GM12878 (cell line): ENCODE data around the gene MCRIP2. TPM values are rescaled to one million over a fixed set of nuclear protein-coding genes. Genes with fewer than 3 reads are reported as not detected.

Experiments
- ATAC-seq: fragments of 200-7000 bp; cut with Tn5 transposase; 3 replicates; pipeline ENCODE4 v1.9.1; 2020; ENCODE audit warnings: mild to moderate bottlenecking, moderate library complexity
- BruUV-seq: library from RNA; stranded (reverse); fragments of 400-500 nt; replicated peaks from 2 replicates; lab custom pipeline; 2021; lab: Mats Ljungman, UMichigan
- CTCF ChIA-PET: fragments of 300-600 bp; sonication (Branson Sonifier 250); formaldehyde crosslinking; extraction: SDS; loops from one replicate; lab custom pipeline; 2021; ENCODE audit warnings: inconsistent platforms; lab: Yijun Ruan, JAX
- POLR2A ChIA-PET: fragments of 350-600 bp; formaldehyde crosslinking; extraction: SDS; loops from one replicate; lab custom pipeline; 2021; ENCODE audit warnings: inconsistent platforms; lab: Charles Lee
- RAD21 ChIA-PET: fragments of 300-600 bp; sonication (Branson Sonifier 250); formaldehyde crosslinking; loops from one replicate; lab custom pipeline; 2023; ENCODE audit warnings: antibody characterized with exemption; ENCODE audit not compliant: unreplicated experiment; lab: Charles Lee
- SMC1A ChIA-PET: fragments of 300-600 bp; sonication (Branson Sonifier 250); formaldehyde crosslinking; loops from one replicate; lab custom pipeline; 2023; ENCODE audit not compliant: unreplicated experiment, uncharacterized antibody; lab: Charles Lee
- DNase-seq: peaks from one replicate; pipeline ENCODE4 v3.0.0-alpha.2; 2011; ENCODE audit warnings: low read depth, low spot score
- FAIRE-seq: peaks from 3 replicates; lab custom pipeline; 2011; peaks lifted over from hg19 to GRCh38; lab: Jason Lieb, UNC
- H2AFZ ChIP-seq: 2 replicates; pipeline ENCODE4 v1.6.0; 2011; ENCODE audit warnings: low read depth, low read length, control low read depth; ENCODE audit not compliant: control insufficient read depth
- H3K27ac ChIP-seq: 2 replicates; pipeline ENCODE4 v1.5.1; 2011; ENCODE audit warnings: control low read depth; ENCODE audit not compliant: control insufficient read depth, insufficient read depth
- H3K27me3 ChIP-seq, 2 experiments: replicated peaks in 1 of 2; 2 replicates each; pipeline versions ENCODE4 v1.6.0 to v1.6.1; 2011; ENCODE audit warnings: low read length in 1 of 2; ENCODE audit not compliant: control insufficient read depth in 2 of 2, insufficient read depth in 2 of 2
- H3K36me3 ChIP-seq, 2 experiments: 2 replicates each; pipeline ENCODE4 v1.5.1; 2011; ENCODE audit warnings: low read length in 1 of 2; ENCODE audit not compliant: control insufficient read depth in 2 of 2, insufficient read depth in 2 of 2
- H3K4me1 ChIP-seq: 2 replicates; pipeline ENCODE4 v1.6.1; 2011; ENCODE audit warnings: mild to moderate bottlenecking, low read length, moderate library complexity, mixed read lengths; ENCODE audit not compliant: control insufficient read depth, insufficient read depth
- H3K4me2 ChIP-seq: 2 replicates; pipeline ENCODE4 v1.6.0; 2011; ENCODE audit warnings: control low read depth; ENCODE audit not compliant: control insufficient read depth, insufficient read depth
- H3K4me3 ChIP-seq: fragments of 200-600 bp; sonication (generic); 2 replicates; pipeline ENCODE4 v1.5.1; 2016
- H3K79me2 ChIP-seq: 2 replicates; pipeline ENCODE4 v1.6.0; 2011; ENCODE audit warnings: low read length; ENCODE audit not compliant: control insufficient read depth, insufficient read depth
- H3K9ac ChIP-seq: 2 replicates; pipeline ENCODE4 v1.8.0; 2011; ENCODE audit warnings: low read length, control low read depth, mixed read lengths; ENCODE audit not compliant: control insufficient read depth, insufficient read depth
- H3K9me3 ChIP-seq: replicated peaks from 3 replicates; pipeline ENCODE4 v1.5.1; 2011; ENCODE audit warnings: mild to moderate bottlenecking, low read length; ENCODE audit not compliant: control insufficient read depth, insufficient read depth
- H4K20me1 ChIP-seq: 2 replicates; pipeline ENCODE4 v1.6.0; 2011; ENCODE audit not compliant: control insufficient read depth, insufficient read depth
- ATF2 ChIP-seq: IDR thresholded peaks from 2 replicates; pipeline ENCODE4 v1.6.1; 2012; ENCODE audit warnings: low read length, inconsistent platforms
- BCL11A ChIP-seq: IDR thresholded peaks from 2 replicates; pipeline ENCODE4 v1.6.1; 2011; ENCODE audit warnings: low read depth, low read length
- BHLHE40 ChIP-seq, 2 experiments: fragments of 450-650 bp in 1 of 2; IDR thresholded peaks; 2 replicates each; pipeline ENCODE4 v1.6.1; 2011 to 2017; ENCODE audit warnings: low read depth in 2 of 2, borderline replicate concordance in 1 of 2, improper control_type of control experiment in 1 of 2, low read length in 1 of 2, mild to moderate bottlenecking in 1 of 2
- EP300 ChIP-seq, 2 experiments: fragments of 150-350 bp in 1 of 2; IDR thresholded peaks; 2 replicates each; pipeline ENCODE4 v1.6.1; 2011 to 2012; ENCODE audit warnings: low read depth in 2 of 2, low read length in 2 of 2, borderline replicate concordance in 1 of 2, improper control_type of control experiment in 1 of 2, inconsistent platforms in 1 of 2; ENCODE audit not compliant: control insufficient read depth in 1 of 2
- HDAC6 ChIP-seq: fragments of 200-600 bp; sonication (generic); IDR thresholded peaks from one replicate; pipeline ENCODE4 v1.8.0; 2017; ENCODE audit warnings: antibody characterized with exemption; ENCODE audit not compliant: unreplicated experiment
- HDGF ChIP-seq: fragments of 450-650 bp; IDR thresholded peaks from 2 replicates; pipeline ENCODE4 v1.6.1; 2016; ENCODE audit warnings: antibody characterized with exemption
- KDM1A ChIP-seq: fragments of 200-600 bp; sonication (generic); IDR thresholded peaks from 2 replicates; pipeline ENCODE4 v1.6.1; 2016; ENCODE audit warnings: borderline replicate concordance
- MTA3 ChIP-seq: IDR thresholded peaks from 2 replicates; pipeline ENCODE4 v1.6.1; 2012; ENCODE audit warnings: low read length, inconsistent platforms, borderline replicate concordance
- MYB ChIP-seq: fragments of 150-350 bp; IDR thresholded peaks from 2 replicates; pipeline ENCODE4 v1.6.1; 2014; ENCODE audit warnings: mild to moderate bottlenecking, low read depth, low read length, borderline replicate concordance
- PAX5 ChIP-seq: IDR thresholded peaks from 2 replicates; pipeline ENCODE4 v1.6.1; 2011; ENCODE audit warnings: low read depth, low read length, borderline replicate concordance
- RB1 ChIP-seq: fragments of 450-650 bp; formaldehyde crosslinking; IDR thresholded peaks from 2 replicates; pipeline ENCODE4 v1.6.1; 2017; ENCODE audit warnings: mild to moderate bottlenecking, borderline replicate concordance
- RELA ChIP-seq: fragments of 450-650 bp; IDR thresholded peaks from 2 replicates; pipeline ENCODE4 v1.8.0; 2014; ENCODE audit warnings: borderline replicate concordance; ENCODE audit not compliant: partially characterized antibody
- SMARCA5 ChIP-seq: fragments of 450-650 bp; IDR thresholded peaks from 2 replicates; pipeline ENCODE4 v1.6.1; 2017; ENCODE audit warnings: mild to moderate bottlenecking
- SREBF1 ChIP-seq: IDR thresholded peaks from 2 replicates; pipeline ENCODE4 v1.6.1; 2012; ENCODE audit warnings: mild to moderate bottlenecking, low read length
- SUZ12 ChIP-seq: fragments of 200-600 bp; sonication (generic); IDR thresholded peaks from one replicate; pipeline ENCODE4 v1.6.1; 2018; ENCODE audit warnings: antibody characterized with exemption, mild to moderate bottlenecking; ENCODE audit not compliant: unreplicated experiment
- TCF3 ChIP-seq: IDR thresholded peaks from 2 replicates; pipeline ENCODE4 v1.6.1; 2012; ENCODE audit warnings: low read depth, mild to moderate bottlenecking, low read length, borderline replicate concordance; ENCODE audit not compliant: insufficient read depth
- ZBTB40 ChIP-seq: fragments of 450-650 bp; IDR thresholded peaks from 2 replicates; pipeline ENCODE4 v1.6.1; 2016; ENCODE audit warnings: mild to moderate bottlenecking, moderate library complexity, borderline replicate concordance
- WGBS: methylation state at CpG from one replicate; pipeline ENCODE4 v1.1.6; 2016; ENCODE audit warnings: low lambda C conversion rate; ENCODE audit not compliant: insufficient replicate concordance, insufficient coverage; ENCODE audit errors: missing lambda C conversion rate; 5-methylcytosine and 5-hydroxymethylcytosine counted together
- in situ Hi-C: fragments of 300-500 bp; cut with MboI; formaldehyde crosslinking; loops from 9 replicates; pipeline ENCODE4 v1.14.3; 2018; ENCODE audit warnings: mixed read lengths
- intact Hi-C: fragments of 100-400 bp; cut with micrococcal nuclease; formaldehyde crosslinking; loops from one replicate; pipeline ENCODE4 v1.14.2; 2022; ENCODE audit not compliant: unreplicated experiment
- polyA plus RNA-seq, 11 experiments: library from polyadenylated mRNA; depleted of rRNA in 4 of 11; unstranded in 6 of 11; stranded (reverse) in 5 of 11; fragments of >200 nt; fragmentation: Nextera tagmentation in 4 of 11; fragmentation: Illumina TruSeq in 1 of 11; extraction: Ambion mirVana in 4 of 11; extraction: Trizol in 1 of 11; gene quantifications; 1 replicate in 1 of 11; 2 replicates in 10 of 11; pipeline versions ENCODE4 v1.2.1 to v1.2.3, GENCODE V29; 2011 to 2016; ENCODE audit warnings: inconsistent platforms in 2 of 11, missing spikeins in 2 of 11, low read depth in 1 of 11
- total RNA-seq, 4 experiments: library from RNA; depleted of rRNA in 3 of 4; stranded (reverse); fragments of >200 nt in 3 of 4; fragmentation: Illumina TruSeq in 1 of 4; extraction: Trizol in 1 of 4; gene quantifications; 2 replicates each; pipeline versions ENCODE4 v1.2.1 to v1.2.3, GENCODE V29; 2013 to 2021

MCRIP2 gene
- total and polyA plus RNA-seq, 10 of the 15 experiments (the other 5 are each of a cell fraction or from before 2014, with no cell fraction given), result 0.19 to 93.1 (median 57.9) TPM

- H3K9ac ChIP-seq, result no peak overlapping the region
- RAD21 ChIA-PET, result no interaction called here
These were observed 32.3 kb upstream of the MCRIP2 start for GRCh38 chr16:609316-609715.

More at GRCh38 chr16:609316-609715, 32.3 kb upstream of the MCRIP2 start:
- no peak overlapping the region for H3K27ac ChIP-seq
- H3K27me3 ChIP-seq, result no peaks in the 10 kb centered on the region
- ChIA-PET POLR2A (interaction anchor here (1.0 kb wide), 1 partner anchor 27 kb away, joined by 4 read pairs; the partner anchor contains the start of gene METTL26), CTCF (interaction anchor here (1.1 to 2.0 kb wide), 4 partner anchors 9 to 38 kb away, joined by 3 to 4 read pairs (median 4); no protein-coding TSS in a partner anchor), SMC1A (no interaction called here)
- no peaks in the 10 kb centered on the region for H3K79me2 ChIP-seq
- no peak for DNase-seq
- no peak overlapping the region for H3K4me2 ChIP-seq
- no peaks in the 10 kb centered on the region for H4K20me1 ChIP-seq
- intact Hi-C loops (no loop called here), in situ Hi-C loops (no loop called here)
- BruUV-seq, result no TSS peak
- H3K4me3 ChIP-seq, result no peak overlapping the region
- no peaks in the 10 kb centered on the region for H3K36me3 ChIP-seq
- no peak overlapping the region for H2AFZ ChIP-seq
- TF ChIP-seq SREBF1, result no peak
- no peak for TF ChIP-seq SMARCA5
- no peak for TF ChIP-seq PAX5
- TF ChIP-seq KDM1A, result no peak
- no peak for TF ChIP-seq RELA
- TF ChIP-seq HDGF, result no peak
- no peak for TF ChIP-seq EP300 (IDR thresholded peaks at IDR 0.05; ENCODE audit: borderline replicate concordance in 1 of 2, control insufficient read depth in 1 of 2, low read depth in 2 of 2, low read length in 2 of 2)
- no peak for TF ChIP-seq ATF2
- no peak for TF ChIP-seq BHLHE40 (IDR thresholded peaks at IDR 0.05; ENCODE audit: borderline replicate concordance in 1 of 2, low read depth in 2 of 2, low read length in 1 of 2)
- no peak for TF ChIP-seq MTA3
- TF ChIP-seq RB1, result no peak
- TF ChIP-seq TCF3, result no peak
- TF ChIP-seq HDAC6, result no peak
- TF ChIP-seq BCL11A, result no peak
- no peak for TF ChIP-seq SUZ12
- no peak for TF ChIP-seq ZBTB40
- TF ChIP-seq MYB, result no peak
- H3K4me1 ChIP-seq, result no peaks in the 10 kb centered on the region
- H3K9me3 ChIP-seq, result peaks cover 3% of the 10 kb centered on the region; the same call in 1 of the 3 replicates
- FAIRE-seq, result no peak
- ATAC-seq, result no peak
- WGBS, result 91% methylated on average over 13 of the region's 13 CpGs
